Kidney (tissue), 14 donors: ENCODE measurements around the gene PPP2R2C. TPM values are rescaled to one million over a fixed set of nuclear protein-coding genes. Genes with fewer than 3 reads are reported as not detected.

Experiments used
- DNase-seq, 5 donors: peaks; one replicate each; pipeline ENCODE4 v3.0.0-alpha.2; 2013 to 2020
- FAIRE-seq: peaks from 2 replicates; lab custom pipeline; 2012; peaks lifted over from hg19 to GRCh38; lab: Jason Lieb, UNC
- H3K27ac ChIP-seq, 2 donors: one replicate each; pipeline ENCODE4 v1.7.0; 2013; ENCODE audit warnings: low read depth in 2 of 2, low read length in 2 of 2, inconsistent platforms in 1 of 2
- H3K27me3 ChIP-seq: one replicate; pipeline ENCODE4 v1.7.1; 2013; ENCODE audit warnings: low read length, inconsistent platforms; ENCODE audit not compliant: control insufficient read depth, insufficient read depth
- H3K36me3 ChIP-seq, 3 donors: one replicate each; pipeline versions ENCODE4 v1.7.0 to v1.7.1; 2013; ENCODE audit warnings: low read length in 3 of 3, control low read depth in 1 of 3, inconsistent platforms in 1 of 3; ENCODE audit not compliant: insufficient read depth in 3 of 3, control insufficient read depth in 2 of 3
- H3K4me1 ChIP-seq, 3 donors: one replicate each; pipeline versions ENCODE4 v1.7.0 to v1.7.1; 2013; ENCODE audit warnings: low read length in 3 of 3, inconsistent platforms in 1 of 3, low read depth in 1 of 3; ENCODE audit not compliant: control insufficient read depth in 2 of 3, insufficient read depth in 2 of 3
- H3K4me3 ChIP-seq, 3 donors: one replicate each; pipeline versions ENCODE4 v1.7.0 to v1.8.1; 2013; ENCODE audit warnings: low read length in 3 of 3, control low read depth in 1 of 3, inconsistent platforms in 1 of 3
- H3K9ac ChIP-seq, 3 donors: one replicate each; pipeline versions ENCODE4 v1.7.0 to v1.7.1; 2013; ENCODE audit warnings: low read length in 3 of 3, control low read depth in 1 of 3, inconsistent platforms in 1 of 3
- H3K9me3 ChIP-seq, 3 donors: one replicate each; pipeline versions ENCODE4 v1.7.0 to v1.7.1; 2013; ENCODE audit warnings: low read length in 3 of 3, control low read depth in 1 of 3, inconsistent platforms in 1 of 3; ENCODE audit not compliant: control insufficient read depth in 2 of 3, insufficient read depth in 1 of 3
- intact Hi-C: fragments of 100-400 bp; cut with DNase I; formaldehyde crosslinking; loops from one replicate; pipeline ENCODE4 v1.11.1; 2022
- polyA plus RNA-seq: library from polyadenylated mRNA; stranded (reverse); fragments of 350-450 nt; fragmentation: Illumina TruSeq; extraction: RNeasy Lipid Tissue Mini Kit (QIAGEN cat#74804); gene quantifications from one replicate; pipeline ENCODE4 v1.2.3, GENCODE V29; 2014; ENCODE audit warnings: low read depth, low replicate concordance; ENCODE audit not compliant: insufficient read depth
- total RNA-seq: library from RNA; stranded (reverse); fragmentation: NEBNext Ultra II Directional; extraction: Animal tissue kit (Norgen Biotek cat#: 25700); gene quantifications from one replicate; pipeline ENCODE4 v1.2.1, GENCODE V29; 2021
- TF ChIP-seq, protein P1 (sequence below): IDR thresholded peaks from 3 replicates; pipeline ENCODE4 v1.5.1; 2012; ENCODE audit warnings: mild to moderate bottlenecking, moderate library complexity, borderline replicate concordance; ENCODE audit not compliant: insufficient read depth; ENCODE audit errors: extremely low read depth
- donor health status: control.
- donor health status: control.
- donor health status: control.
- donor health status: control.
- donor health status: control.
- donor health status: DM: yes; HTN: yes; CAD: no.
- donor health status: Normal renal cell carcinoma (clear cell type).

The PPP2R2C gene
- total and polyA plus RNA-seq, 2 donors from 2014 or later = 0.39 to 0.82 TPM

DNA sequence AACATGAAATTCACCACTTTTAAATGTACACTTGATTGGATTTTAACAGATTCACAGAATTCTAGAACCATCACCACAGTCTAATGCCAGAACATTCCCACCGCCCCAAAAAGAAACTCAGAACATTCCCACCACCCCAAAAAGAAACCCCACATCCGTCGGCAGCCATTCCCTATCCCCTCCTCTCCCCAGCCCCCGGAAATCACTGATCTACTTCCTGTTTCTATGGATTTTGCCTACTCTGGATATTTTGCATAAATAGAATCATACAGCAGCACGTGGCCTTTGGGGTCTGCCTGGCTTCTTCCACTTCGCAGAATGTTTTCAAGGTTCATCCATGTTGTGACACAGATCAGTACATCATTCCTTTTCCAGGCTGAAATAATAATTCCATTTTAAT is 79.3 kb downstream of the PPP2R2C start:
- Histone ChIP-seq H3K9ac (no peak overlapping the region), H3K9me3 (no peaks in the 10 kb centered on the region), H3K36me3 (no peaks in the 10 kb centered on the region), H3K27me3 (peaks cover 2% of the 10 kb centered on the region), H3K27ac (no peak overlapping the region), H3K4me3 (no peak overlapping the region), H3K4me1 (no peaks in the 10 kb centered on the region)
- intact Hi-C loops = no loop called here
- DNase-seq (peak in 1 of 5 donors; percentile 14), FAIRE-seq (no peak)
- TF ChIP-seq, protein P1, sequence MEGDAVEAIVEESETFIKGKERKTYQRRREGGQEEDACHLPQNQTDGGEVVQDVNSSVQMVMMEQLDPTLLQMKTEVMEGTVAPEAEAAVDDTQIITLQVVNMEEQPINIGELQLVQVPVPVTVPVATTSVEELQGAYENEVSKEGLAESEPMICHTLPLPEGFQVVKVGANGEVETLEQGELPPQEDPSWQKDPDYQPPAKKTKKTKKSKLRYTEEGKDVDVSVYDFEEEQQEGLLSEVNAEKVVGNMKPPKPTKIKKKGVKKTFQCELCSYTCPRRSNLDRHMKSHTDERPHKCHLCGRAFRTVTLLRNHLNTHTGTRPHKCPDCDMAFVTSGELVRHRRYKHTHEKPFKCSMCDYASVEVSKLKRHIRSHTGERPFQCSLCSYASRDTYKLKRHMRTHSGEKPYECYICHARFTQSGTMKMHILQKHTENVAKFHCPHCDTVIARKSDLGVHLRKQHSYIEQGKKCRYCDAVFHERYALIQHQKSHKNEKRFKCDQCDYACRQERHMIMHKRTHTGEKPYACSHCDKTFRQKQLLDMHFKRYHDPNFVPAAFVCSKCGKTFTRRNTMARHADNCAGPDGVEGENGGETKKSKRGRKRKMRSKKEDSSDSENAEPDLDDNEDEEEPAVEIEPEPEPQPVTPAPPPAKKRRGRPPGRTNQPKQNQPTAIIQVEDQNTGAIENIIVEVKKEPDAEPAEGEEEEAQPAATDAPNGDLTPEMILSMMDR = no peak

DNA sequence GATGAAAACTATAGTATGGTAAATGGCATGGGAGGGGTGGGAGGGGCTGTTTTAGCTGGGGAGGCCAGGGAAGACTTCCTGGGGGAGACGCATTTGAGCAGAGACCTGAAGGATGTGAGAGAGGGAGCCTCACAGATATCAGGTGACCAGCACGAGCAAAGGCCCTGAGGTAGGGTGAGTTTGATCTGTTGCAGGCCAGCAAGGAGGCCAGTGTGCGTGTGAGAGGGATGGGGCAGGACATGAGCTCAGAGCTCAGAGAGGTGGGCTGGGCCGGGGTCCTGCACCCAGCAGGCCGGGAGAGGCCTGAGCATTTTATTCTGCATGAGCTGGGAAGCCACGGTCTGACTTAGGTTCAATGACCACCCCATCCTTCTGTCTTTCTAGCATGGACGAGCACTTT is 80.0 kb downstream of the PPP2R2C start:
- no peak for FAIRE-seq
- Histone ChIP-seq H3K36me3 (no peaks in the 10 kb centered on the region), H3K9me3 (no peaks in the 10 kb centered on the region), H3K27ac (no peak overlapping the region), H3K9ac (no peak overlapping the region), H3K4me3 (no peak overlapping the region), H3K27me3 (no peaks in the 10 kb centered on the region), H3K4me1 (no peaks in the 10 kb centered on the region)
- DNase-seq = peak in 1 of 5 donors; percentile 13
- intact Hi-C loops = no loop called here
- TF ChIP-seq, protein P1 = no peak

DNA sequence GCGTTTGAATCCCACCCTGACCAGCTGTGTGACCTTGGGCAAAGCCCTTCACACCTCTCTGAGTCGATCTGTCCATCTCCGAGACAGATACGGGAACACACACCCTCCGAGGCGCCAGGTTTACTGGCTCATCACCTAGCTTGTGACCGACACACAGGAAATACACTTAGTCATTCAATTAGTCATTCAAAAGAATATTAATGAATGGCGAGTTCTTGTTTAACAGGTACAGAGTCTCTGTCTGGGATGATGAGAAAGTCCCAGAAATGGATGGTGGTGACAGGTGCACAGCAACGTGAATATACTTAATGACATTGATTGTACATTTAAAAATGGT is 80.6 kb downstream of the PPP2R2C start:
- no peaks in the 10 kb centered on the region for H3K4me1 ChIP-seq
- intact Hi-C loops = no loop called here
- TF ChIP-seq, protein P1 = no peak
- FAIRE-seq = no peak
- H3K9ac ChIP-seq = no peak overlapping the region
- H3K27me3 ChIP-seq = no peaks in the 10 kb centered on the region
- no peak overlapping the region for H3K4me3 ChIP-seq
- H3K27ac ChIP-seq = no peak overlapping the region
- no peaks in the 10 kb centered on the region for H3K36me3 ChIP-seq
- no peak for DNase-seq
- H3K9me3 ChIP-seq = no peaks in the 10 kb centered on the region

DNA sequence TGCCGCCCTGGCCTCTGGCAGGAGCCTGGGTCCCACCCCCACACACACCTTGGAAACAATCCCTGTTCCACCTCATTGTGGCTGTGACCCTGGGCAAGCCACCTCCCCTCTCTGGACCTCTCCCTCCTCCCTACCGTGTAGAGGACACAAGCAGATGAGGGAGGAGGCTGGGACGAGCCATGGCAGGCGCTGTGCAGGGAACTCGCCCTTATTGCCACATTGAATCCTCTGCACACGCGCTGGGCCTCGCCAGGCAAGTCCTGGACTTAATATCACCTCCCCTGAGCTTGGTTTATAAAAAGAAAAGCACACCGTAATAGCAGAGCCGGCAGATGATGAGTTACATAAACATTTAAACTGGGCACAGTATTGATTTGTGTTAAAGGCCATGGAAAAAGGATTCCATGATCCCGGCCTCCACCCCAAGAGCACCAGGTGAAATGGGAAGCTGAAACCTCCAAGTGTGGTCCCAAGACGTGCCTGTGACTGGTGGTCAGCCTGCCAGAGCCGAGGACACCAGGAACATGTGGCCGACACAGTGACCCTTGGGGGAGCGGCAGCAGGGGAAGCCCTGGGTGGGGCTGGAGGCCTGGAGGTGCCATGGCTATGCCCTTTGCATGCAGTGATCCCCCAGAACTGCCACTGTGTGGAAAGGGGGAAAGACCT is 81.1 kb downstream of the PPP2R2C start:
- H3K36me3 ChIP-seq = no peaks in the 10 kb centered on the region
- no peaks in the 10 kb centered on the region for H3K9me3 ChIP-seq
- no peak overlapping the region for H3K27ac ChIP-seq
- intact Hi-C loops = no loop called here
- TF ChIP-seq, protein P1 = no peak
- no peak overlapping the region for H3K4me3 ChIP-seq
- no peaks in the 10 kb centered on the region for H3K4me1 ChIP-seq
- DNase-seq = peak in 1 of 5 donors; percentile 39
- FAIRE-seq = no peak
- H3K9ac ChIP-seq = no peak overlapping the region
- no peaks in the 10 kb centered on the region for H3K27me3 ChIP-seq
